Nephron (organoid): Measurements from ENCODE around the gene SMCO2.

Source experiments
- H3K27ac Mint-ChIP-seq, 3 experiments: 2 replicates each; pipeline ENCODE4 v1.8.0; 2020; ENCODE audit warnings: mixed read lengths in 3 of 3, mild to moderate bottlenecking in 2 of 3, moderate library complexity in 1 of 3
- H3K27me3 Mint-ChIP-seq: 2 replicates; pipeline ENCODE4 v1.8.0; 2021; ENCODE audit warnings: low read depth, mild to moderate bottlenecking, moderate library complexity, mixed read lengths
- H3K36me3 Mint-ChIP-seq: 2 replicates; pipeline ENCODE4 v1.8.0; 2020; ENCODE audit warnings: low read depth, mixed read lengths
- H3K4me1 Mint-ChIP-seq: 2 replicates; pipeline ENCODE4 v1.8.0; 2020; ENCODE audit warnings: mixed read lengths
- H3K4me3 Mint-ChIP-seq, 3 experiments: 2 replicates each; pipeline ENCODE4 v1.8.0; 2020; ENCODE audit warnings: mild to moderate bottlenecking in 3 of 3, mixed read lengths in 3 of 3, moderate library complexity in 2 of 3
- H3K9me3 Mint-ChIP-seq: 2 replicates; pipeline ENCODE4 v1.8.0; 2020; ENCODE audit warnings: mixed read lengths
- TF ChIP-seq, protein P1 (sequence below), 3 experiments: fragments of 200-600 bp; sonication (generic); IDR thresholded peaks; one replicate each; pipeline ENCODE4 v1.5.0; 2021; ENCODE audit warnings: antibody characterized with exemption in 3 of 3; ENCODE audit not compliant: unreplicated experiment in 3 of 3

SMCO2 gene

DNA sequence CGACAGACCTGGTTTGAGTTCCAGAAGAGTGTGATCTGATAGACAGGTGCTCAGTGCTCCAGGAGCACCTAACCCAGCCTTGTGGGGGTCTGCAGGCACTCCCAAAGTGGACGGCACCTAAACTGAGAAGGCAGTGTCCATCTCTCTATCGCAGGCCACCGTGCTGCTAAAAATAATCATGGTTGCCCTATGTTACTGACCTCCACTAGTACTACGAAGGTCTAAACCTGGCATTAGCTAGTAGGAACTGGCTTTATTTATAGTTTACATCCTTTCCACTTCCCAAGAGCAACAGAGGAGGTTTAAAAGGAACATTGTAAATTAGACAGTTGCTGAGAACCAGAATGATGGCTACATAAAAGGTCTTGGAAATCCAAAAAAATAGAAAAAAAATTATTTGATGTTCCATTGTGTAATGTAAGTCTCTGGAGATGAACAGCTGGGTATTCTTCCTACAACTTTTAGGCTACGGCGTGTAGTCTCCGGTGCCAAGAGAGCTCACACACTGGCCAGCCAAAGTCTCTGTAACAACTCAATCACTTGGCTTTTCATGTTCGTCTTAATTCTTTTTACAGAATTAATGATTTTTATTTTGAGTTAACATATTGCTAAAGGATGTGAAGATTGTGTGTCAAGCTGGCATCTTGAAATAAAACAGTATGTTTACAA is 104.8 kb downstream of the SMCO2 start:
- TF ChIP-seq, protein P1, sequence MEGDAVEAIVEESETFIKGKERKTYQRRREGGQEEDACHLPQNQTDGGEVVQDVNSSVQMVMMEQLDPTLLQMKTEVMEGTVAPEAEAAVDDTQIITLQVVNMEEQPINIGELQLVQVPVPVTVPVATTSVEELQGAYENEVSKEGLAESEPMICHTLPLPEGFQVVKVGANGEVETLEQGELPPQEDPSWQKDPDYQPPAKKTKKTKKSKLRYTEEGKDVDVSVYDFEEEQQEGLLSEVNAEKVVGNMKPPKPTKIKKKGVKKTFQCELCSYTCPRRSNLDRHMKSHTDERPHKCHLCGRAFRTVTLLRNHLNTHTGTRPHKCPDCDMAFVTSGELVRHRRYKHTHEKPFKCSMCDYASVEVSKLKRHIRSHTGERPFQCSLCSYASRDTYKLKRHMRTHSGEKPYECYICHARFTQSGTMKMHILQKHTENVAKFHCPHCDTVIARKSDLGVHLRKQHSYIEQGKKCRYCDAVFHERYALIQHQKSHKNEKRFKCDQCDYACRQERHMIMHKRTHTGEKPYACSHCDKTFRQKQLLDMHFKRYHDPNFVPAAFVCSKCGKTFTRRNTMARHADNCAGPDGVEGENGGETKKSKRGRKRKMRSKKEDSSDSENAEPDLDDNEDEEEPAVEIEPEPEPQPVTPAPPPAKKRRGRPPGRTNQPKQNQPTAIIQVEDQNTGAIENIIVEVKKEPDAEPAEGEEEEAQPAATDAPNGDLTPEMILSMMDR (IDR thresholded peaks at IDR 0.05; ENCODE audit: unreplicated experiment in 3 of 3), result no peak
- H3K4me3 Mint-ChIP-seq, result no peak overlapping the region
- H3K9me3 Mint-ChIP-seq, result no peaks in the 10 kb centered on the region
- H3K27me3 Mint-ChIP-seq, result no peaks in the 10 kb centered on the region
- peaks cover 72% of the 10 kb centered on the region for H3K4me1 Mint-ChIP-seq
- H3K36me3 Mint-ChIP-seq, result no peaks in the 10 kb centered on the region
- H3K27ac Mint-ChIP-seq, result peak overlapping the region in 2 of 3 experiments; percentile 25 to 34
